Panc1 (cell line): Measurements from ENCODE around the gene CRYGN. TPM values are rescaled to one million over a fixed set of nuclear protein-coding genes. Genes with fewer than 3 reads are reported as not detected.

ENCODE experiments used
- ATAC-seq: fragments of 200-7000 bp; cut with Tn5 transposase; 2 replicates; pipeline ENCODE4 v1.9.1; 2020; ENCODE audit warnings: mild to moderate bottlenecking, moderate library complexity
- BruUV-seq: library from RNA; stranded (reverse); fragments of 400-500 nt; replicated peaks from 2 replicates; lab custom pipeline; 2021; lab: Mats Ljungman, UMichigan
- CTCF ChIA-PET: fragments of 300-600 bp; sonication (Branson Sonifier 250); formaldehyde crosslinking; loops from one replicate; lab custom pipeline; 2022; ENCODE audit warnings: antibody characterized with exemption; lab: Charles Lee
- POLR2A ChIA-PET: fragments of 300-600 bp; sonication (Branson Sonifier 250); formaldehyde crosslinking; loops from one replicate; lab custom pipeline; 2022; ENCODE audit warnings: antibody characterized with exemption; lab: Charles Lee
- DNase-seq: peaks from one replicate; pipeline ENCODE4 v3.0.0-alpha.2; 2010; ENCODE audit warnings: low read depth, low spot score
- H3K27ac ChIP-seq: 2 replicates; pipeline ENCODE4 v1.5.1; 2011; ENCODE audit warnings: mild to moderate bottlenecking, low read length, inconsistent platforms
- H3K27me3 ChIP-seq: fragments of 200-500 bp; sonication (Bioruptor generic); 2 replicates; pipeline ENCODE4 v1.6.0; 2014; ENCODE audit warnings: low read length, inconsistent platforms; ENCODE audit not compliant: control insufficient read depth, insufficient read depth
- H3K36me3 ChIP-seq: fragments of 200-500 bp; sonication (Bioruptor generic); 2 replicates; pipeline ENCODE4 v1.5.1; 2014; ENCODE audit warnings: inconsistent platforms, mild to moderate bottlenecking, low read length, moderate library complexity; ENCODE audit not compliant: control insufficient read depth, insufficient read depth
- H3K4me1 ChIP-seq: 2 replicates; pipeline ENCODE4 v1.5.1; 2011; ENCODE audit warnings: inconsistent platforms, mild to moderate bottlenecking, low read length, moderate library complexity; ENCODE audit not compliant: control insufficient read depth, insufficient read depth
- H3K4me3 ChIP-seq, 2 experiments: 2 replicates each; pipeline ENCODE4 v1.5.1; 2011 to 2012; ENCODE audit warnings: low read depth in 2 of 2, low read length in 2 of 2, mild to moderate bottlenecking in 2 of 2, inconsistent platforms in 1 of 2, moderate library complexity in 1 of 2
- H3K9me3 ChIP-seq: fragments of 200-500 bp; sonication (Bioruptor generic); 2 replicates; pipeline ENCODE4 v1.5.1; 2014; ENCODE audit warnings: low read depth, mild to moderate bottlenecking, inconsistent platforms, low read length, moderate library complexity; ENCODE audit not compliant: control insufficient read depth, insufficient read depth
- POLR2AphosphoS5 ChIP-seq: IDR thresholded peaks from 2 replicates; pipeline ENCODE4 v1.6.1; 2012; ENCODE audit warnings: mild to moderate bottlenecking, low read depth, low read length, moderate library complexity
- SIN3A ChIP-seq: IDR thresholded peaks from 2 replicates; pipeline ENCODE4 v1.6.1; 2012; ENCODE audit warnings: low read depth, mild to moderate bottlenecking, low read length, moderate library complexity, borderline replicate concordance; ENCODE audit not compliant: insufficient read depth
- TCF7L2 ChIP-seq: IDR thresholded peaks from 2 replicates; pipeline ENCODE4 v1.6.1; 2011; ENCODE audit warnings: mild to moderate bottlenecking, low read depth, low read length, inconsistent platforms
- in situ Hi-C: cut with HindIII; loops from 2 replicates; pipeline ENCODE4 v1.10.0; 2016; ENCODE audit warnings: low sequenced_read_pairs, low pct_unique_long_range_greater_than_20kb
- intact Hi-C: fragments of 100-400 bp; cut with micrococcal nuclease; formaldehyde crosslinking; loops from one replicate; pipeline ENCODE4 v1.10.0; 2022; ENCODE audit not compliant: unreplicated experiment
- total RNA-seq: library from RNA; stranded (reverse); gene quantifications from one replicate; pipeline ENCODE4 v1.2.1, GENCODE V29; 2021; ENCODE audit not compliant: unreplicated experiment
- TF ChIP-seq, protein P1 (sequence below), 2 experiments: IDR thresholded peaks; 2 replicates each; pipeline ENCODE4 v1.6.1; 2011 to 2012; ENCODE audit warnings: low read depth in 2 of 2, control low read depth in 1 of 2, low read length in 1 of 2, mild to moderate bottlenecking in 1 of 2, moderate library complexity in 1 of 2; ENCODE audit not compliant: insufficient read depth in 1 of 2
- TF ChIP-seq, protein P2 (sequence below): fragments of 450-650 bp; IDR thresholded peaks from 2 replicates; pipeline ENCODE4 v1.5.1; 2017; ENCODE audit warnings: mild to moderate bottlenecking

The CRYGN gene
- total RNA-seq, 1 experiment from 2014 or later: 0.74 TPM

GRCh38 chr7:151423936-151424335 is 16.0 kb downstream of the CRYGN start:
- H3K4me3 ChIP-seq: no peak overlapping the region
- ATAC-seq (no peak), DNase-seq (no peak)
- H3K36me3 ChIP-seq: no peaks in the 10 kb centered on the region
- BruUV-seq: no TSS peak
- ChIA-PET POLR2A (no interaction called here), CTCF (interaction anchor here (0.6 kb wide), 1 partner anchor 42 kb away, joined by 3 read pairs; no protein-coding TSS in a partner anchor)
- H3K27me3 ChIP-seq: no peaks in the 10 kb centered on the region
- peaks cover 29% of the 10 kb centered on the region for H3K4me1 ChIP-seq
- in situ Hi-C loops (no loop called here), intact Hi-C loops (no loop called here)
- TF ChIP-seq, protein P1, sequence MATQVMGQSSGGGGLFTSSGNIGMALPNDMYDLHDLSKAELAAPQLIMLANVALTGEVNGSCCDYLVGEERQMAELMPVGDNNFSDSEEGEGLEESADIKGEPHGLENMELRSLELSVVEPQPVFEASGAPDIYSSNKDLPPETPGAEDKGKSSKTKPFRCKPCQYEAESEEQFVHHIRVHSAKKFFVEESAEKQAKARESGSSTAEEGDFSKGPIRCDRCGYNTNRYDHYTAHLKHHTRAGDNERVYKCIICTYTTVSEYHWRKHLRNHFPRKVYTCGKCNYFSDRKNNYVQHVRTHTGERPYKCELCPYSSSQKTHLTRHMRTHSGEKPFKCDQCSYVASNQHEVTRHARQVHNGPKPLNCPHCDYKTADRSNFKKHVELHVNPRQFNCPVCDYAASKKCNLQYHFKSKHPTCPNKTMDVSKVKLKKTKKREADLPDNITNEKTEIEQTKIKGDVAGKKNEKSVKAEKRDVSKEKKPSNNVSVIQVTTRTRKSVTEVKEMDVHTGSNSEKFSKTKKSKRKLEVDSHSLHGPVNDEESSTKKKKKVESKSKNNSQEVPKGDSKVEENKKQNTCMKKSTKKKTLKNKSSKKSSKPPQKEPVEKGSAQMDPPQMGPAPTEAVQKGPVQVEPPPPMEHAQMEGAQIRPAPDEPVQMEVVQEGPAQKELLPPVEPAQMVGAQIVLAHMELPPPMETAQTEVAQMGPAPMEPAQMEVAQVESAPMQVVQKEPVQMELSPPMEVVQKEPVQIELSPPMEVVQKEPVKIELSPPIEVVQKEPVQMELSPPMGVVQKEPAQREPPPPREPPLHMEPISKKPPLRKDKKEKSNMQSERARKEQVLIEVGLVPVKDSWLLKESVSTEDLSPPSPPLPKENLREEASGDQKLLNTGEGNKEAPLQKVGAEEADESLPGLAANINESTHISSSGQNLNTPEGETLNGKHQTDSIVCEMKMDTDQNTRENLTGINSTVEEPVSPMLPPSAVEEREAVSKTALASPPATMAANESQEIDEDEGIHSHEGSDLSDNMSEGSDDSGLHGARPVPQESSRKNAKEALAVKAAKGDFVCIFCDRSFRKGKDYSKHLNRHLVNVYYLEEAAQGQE (IDR thresholded peaks at IDR 0.05; ENCODE audit: insufficient read depth in 1 of 2, low read depth in 2 of 2, low read length in 1 of 2): no peak
- no peak overlapping the region; the same call in 1 of the 2 replicates for H3K27ac ChIP-seq
- H3K9me3 ChIP-seq: peaks cover 9% of the 10 kb centered on the region; the same call in 1 of the 2 replicates

- POLR2A ChIA-PET: no interaction called here
- no peak for TF ChIP-seq TCF7L2
- TF ChIP-seq, protein P2, sequence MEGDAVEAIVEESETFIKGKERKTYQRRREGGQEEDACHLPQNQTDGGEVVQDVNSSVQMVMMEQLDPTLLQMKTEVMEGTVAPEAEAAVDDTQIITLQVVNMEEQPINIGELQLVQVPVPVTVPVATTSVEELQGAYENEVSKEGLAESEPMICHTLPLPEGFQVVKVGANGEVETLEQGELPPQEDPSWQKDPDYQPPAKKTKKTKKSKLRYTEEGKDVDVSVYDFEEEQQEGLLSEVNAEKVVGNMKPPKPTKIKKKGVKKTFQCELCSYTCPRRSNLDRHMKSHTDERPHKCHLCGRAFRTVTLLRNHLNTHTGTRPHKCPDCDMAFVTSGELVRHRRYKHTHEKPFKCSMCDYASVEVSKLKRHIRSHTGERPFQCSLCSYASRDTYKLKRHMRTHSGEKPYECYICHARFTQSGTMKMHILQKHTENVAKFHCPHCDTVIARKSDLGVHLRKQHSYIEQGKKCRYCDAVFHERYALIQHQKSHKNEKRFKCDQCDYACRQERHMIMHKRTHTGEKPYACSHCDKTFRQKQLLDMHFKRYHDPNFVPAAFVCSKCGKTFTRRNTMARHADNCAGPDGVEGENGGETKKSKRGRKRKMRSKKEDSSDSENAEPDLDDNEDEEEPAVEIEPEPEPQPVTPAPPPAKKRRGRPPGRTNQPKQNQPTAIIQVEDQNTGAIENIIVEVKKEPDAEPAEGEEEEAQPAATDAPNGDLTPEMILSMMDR: no peak
- TF ChIP-seq POLR2AphosphoS5: no peak
- TF ChIP-seq, protein P1 (IDR thresholded peaks at IDR 0.05; ENCODE audit: insufficient read depth in 1 of 2, low read depth in 2 of 2, low read length in 1 of 2): no peak
- no peak for TF ChIP-seq SIN3A
- CTCF ChIA-PET: no interaction called here
- H3K27ac ChIP-seq: no peak overlapping the region
- DNase-seq (no peak), ATAC-seq (no peak)
- no peaks in the 10 kb centered on the region for H3K36me3 ChIP-seq
- intact Hi-C loops (no loop called here), in situ Hi-C loops (no loop called here)
- no peak overlapping the region for H3K4me3 ChIP-seq
- H3K4me1 ChIP-seq: peaks cover 21% of the 10 kb centered on the region
- peaks cover 9% of the 10 kb centered on the region; the same call in 1 of the 2 replicates for H3K9me3 ChIP-seq
- H3K27me3 ChIP-seq: no peaks in the 10 kb centered on the region
- BruUV-seq: no TSS peak
Measured at GRCh38 chr7:151423226-151423625, 16.7 kb downstream of the CRYGN start.
